ENCODE results near the gene ITCH. TPM values are rescaled to one million over a fixed set of nuclear protein-coding genes. Genes with fewer than 3 reads are reported as not detected.

Gene ITCH
- total RNA-seq, 1 experiment from 2014 or later: 67.4 TPM

DNA sequence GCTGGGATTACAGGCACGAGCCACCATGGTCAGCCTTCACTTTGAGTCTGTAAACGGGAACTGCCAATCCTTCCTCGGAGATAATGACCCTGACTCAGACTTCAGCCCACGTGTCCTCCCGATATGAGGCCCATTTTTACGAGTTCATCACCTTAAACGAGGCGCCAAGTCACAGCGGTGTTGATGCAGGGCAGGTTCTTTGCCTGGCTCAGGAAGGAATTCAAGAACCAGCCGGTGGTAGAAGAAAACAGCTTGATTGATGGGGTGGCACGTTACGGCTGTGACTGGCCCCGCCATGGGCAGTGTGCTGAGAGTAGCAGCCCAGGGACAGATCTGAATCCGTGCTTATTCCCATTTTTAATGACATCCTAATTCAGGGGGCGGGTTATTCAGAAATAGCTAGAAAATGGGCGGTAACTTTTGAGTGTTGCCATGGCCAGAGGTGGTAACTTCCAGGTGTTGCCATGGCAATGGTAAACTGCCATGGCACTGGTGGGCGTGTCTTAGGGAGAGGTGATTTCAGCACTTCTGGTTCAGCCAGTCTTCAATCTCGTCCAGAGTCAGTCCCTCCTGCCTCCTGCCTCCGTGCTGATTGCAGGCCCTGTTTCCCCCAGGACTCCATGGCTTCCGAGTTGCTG lies 186.3 kb downstream of the ITCH start:
- peak; percentile 31 for DNase-seq (ENCODE audit: low read depth)

DNA sequence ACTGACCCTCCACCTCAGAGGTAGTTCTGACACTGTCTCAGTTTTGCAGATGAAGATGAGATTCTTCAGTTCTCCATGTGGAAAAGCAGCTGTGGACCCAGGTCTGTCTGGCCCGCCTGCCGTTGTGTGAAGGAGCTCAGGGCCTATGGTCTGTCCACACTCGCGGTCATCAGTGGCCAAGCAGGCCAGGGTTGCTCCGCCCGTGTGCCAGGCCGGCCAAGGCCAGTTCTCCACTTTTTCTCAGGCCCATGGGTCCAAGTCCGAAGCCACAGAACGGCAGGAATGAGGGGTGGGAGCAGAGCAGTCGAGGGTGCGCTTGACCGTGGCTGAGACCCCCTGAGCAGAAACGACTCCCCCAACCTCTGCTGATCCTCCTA lies 186.8 kb downstream of the ITCH start:
- DNase-seq (ENCODE audit: low read depth): no peak

DNA sequence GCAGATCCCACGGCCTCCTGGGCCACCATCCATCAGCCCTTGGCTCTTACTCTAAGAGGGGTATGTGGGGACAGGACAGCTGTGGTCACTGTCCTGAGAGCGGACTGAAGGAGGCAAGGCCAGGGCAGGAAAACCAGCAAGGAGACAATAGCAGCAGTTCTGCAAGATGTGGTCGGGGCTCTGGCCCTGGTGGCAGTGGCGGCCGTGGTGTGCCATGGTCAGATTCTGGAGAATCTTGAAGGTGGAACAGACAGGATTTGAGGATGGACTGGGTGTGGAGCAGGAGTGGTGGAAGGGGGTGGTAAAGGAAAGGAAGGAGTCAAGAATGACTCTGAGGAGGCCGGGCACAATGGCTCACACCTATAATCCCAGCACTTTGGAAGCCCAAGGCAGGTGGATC lies 189.5 kb downstream of the ITCH start:
- no peak for DNase-seq (ENCODE audit: low read depth)

DNA sequence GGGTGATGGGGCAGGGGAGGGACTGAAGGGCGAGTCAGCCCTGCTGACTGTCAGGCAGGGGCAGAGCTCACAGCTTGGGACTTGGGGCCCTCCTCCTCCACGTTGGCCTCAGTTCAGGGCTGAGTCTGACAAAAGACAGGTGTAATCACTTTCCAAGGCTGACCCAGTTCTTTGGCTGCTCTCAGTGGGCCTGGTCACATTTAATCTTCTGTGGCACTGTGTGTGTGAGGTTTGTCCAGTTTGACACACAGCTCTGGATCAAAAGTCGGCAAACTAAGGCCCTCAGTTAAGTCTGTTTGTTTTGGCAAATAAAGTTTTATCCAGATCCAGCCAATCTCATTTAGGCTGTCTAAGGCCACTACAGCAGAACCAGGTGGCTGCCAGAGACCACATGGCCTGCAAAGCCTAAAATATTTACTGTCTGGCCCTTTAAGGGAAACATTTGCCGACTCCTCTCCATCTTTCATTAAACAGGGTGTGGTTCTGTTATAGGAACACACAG lies 190.3 kb downstream of the ITCH start:
- DNase-seq (ENCODE audit: low read depth): no peak

GRCh38 chr20:34557936-34558319 lies 194.9 kb downstream of the ITCH start:
- DNase-seq (ENCODE audit: low read depth): no peak

- peak; percentile 97 for DNase-seq (ENCODE audit: low read depth)
These were observed 195.5 kb downstream of the ITCH start, which contains the start of gene MAP1LC3A for GRCh38 chr20:34558320-34559218. Gene MAP1LC3A, plus strand, starts transcription at chr20:34558718. Its CDS starts 151 bp downstream, at chr20:34558869.

GRCh38 chr20:34559311-34560140 lies 196.5 kb downstream of the ITCH start:
- DNase-seq (ENCODE audit: low read depth): no peak

DNA sequence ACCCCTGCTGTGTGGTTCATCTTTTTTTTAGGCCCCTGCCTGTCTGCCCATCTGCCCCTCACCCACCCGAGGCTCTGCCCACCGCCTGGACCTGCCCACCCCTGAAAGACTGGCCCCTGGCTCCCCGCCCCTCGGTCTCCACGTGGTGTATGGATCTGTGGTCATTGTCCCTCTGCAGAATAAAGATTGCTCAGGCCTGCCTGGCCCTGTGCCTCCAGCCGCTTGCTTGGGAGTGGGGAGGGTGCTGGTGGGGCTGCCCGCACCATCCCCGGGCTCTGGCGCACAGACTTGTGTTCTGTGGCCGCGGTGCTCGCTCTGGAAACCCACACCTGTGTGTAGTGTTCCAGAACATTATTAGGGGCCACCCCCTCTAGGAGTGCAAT lies 197.1 kb downstream of the ITCH start:
- no peak for DNase-seq (ENCODE audit: low read depth)

DNA sequence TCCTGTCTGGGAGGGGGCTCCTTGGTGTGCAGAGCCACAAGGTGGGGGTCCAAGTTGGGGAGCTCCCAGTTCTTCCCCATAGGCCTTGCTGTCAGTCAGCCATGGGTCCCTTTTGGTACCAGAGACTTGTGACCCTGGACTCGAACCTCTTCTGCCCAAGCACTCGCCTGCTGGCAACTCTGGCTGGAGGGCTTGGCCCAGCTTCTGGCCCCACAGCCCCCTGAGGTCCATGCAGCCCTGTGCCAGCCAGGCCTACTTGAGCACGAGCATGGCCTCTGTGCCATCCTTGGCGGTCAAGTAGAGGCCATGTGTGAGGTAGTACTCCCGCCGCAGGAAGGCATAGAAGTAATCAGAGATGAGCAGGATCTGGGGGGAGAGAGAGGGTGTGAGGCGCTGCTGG lies 197.5 kb downstream of the ITCH start:
- DNase-seq (ENCODE audit: low read depth): no peak

Other genes with a start within 250 kb of the ITCH start
- not detected in 2 replicates for gene ASIP, start 121.8 kb upstream of the ITCH start, total RNA-seq (2014; rRNA removed; shearing (Covaris generic))
- 137 and 145 TPM in 2 replicates for gene AHCY, start 59.9 kb upstream of the ITCH start, total RNA-seq (2014; rRNA removed; shearing (Covaris generic))
- gene DYNLRB1, start 153.1 kb downstream of the ITCH start, total RNA-seq (2014; rRNA removed; shearing (Covaris generic)): 287 and 346 TPM in 2 replicates
- 32.2 and 55.0 TPM in 2 replicates for gene MAP1LC3A, start 195.4 kb downstream of the ITCH start, total RNA-seq (2014; rRNA removed; shearing (Covaris generic))

All from RPMI7951 (cell line).